Transverse colon (tissue), 4 donors: ENCODE data around the gene PMPCA.

Source experiments
- CTCF ChIP-seq, 5 experiments: fragments of 200-600 bp in 3 of 5; fragments of 450-650 bp in 2 of 5; sonication (generic) in 3 of 5; IDR thresholded peaks; 1 replicate in 2 of 5; 2 replicates in 3 of 5; pipeline ENCODE4 v1.5.1; 2016 to 2017; ENCODE audit warnings: antibody characterized with exemption in 5 of 5, inconsistent platforms in 3 of 5, mild to moderate bottlenecking in 2 of 5, moderate library complexity in 1 of 5
- EP300 ChIP-seq: sonication (generic); formaldehyde crosslinking; IDR thresholded peaks from one replicate; pipeline ENCODE4 v1.6.1; 2017; ENCODE audit warnings: antibody characterized with exemption, low read depth
- POLR2A ChIP-seq: fragments of 450-650 bp; IDR thresholded peaks from one replicate; pipeline ENCODE4 v1.6.1; 2016; ENCODE audit warnings: antibody characterized with exemption, mild to moderate bottlenecking, moderate library complexity
- POLR2AphosphoS5 ChIP-seq, 3 donors: sonication (generic); formaldehyde crosslinking; IDR thresholded peaks; one replicate each; pipeline ENCODE4 v1.6.1; 2016; ENCODE audit warnings: antibody characterized with exemption in 3 of 3

GRCh38 chr9:136389396-136389795 lies 21.1 kb upstream of the PMPCA start:
- no peak for TF ChIP-seq CTCF (IDR thresholded peaks at IDR 0.05)
- TF ChIP-seq POLR2AphosphoS5 (IDR thresholded peaks at IDR 0.05) = no peak
- no peak for TF ChIP-seq POLR2A
- TF ChIP-seq EP300 = no peak
